Posterior cingulate gyrus (tissue), 11 donors: Measurements from ENCODE around the gene CARTPT.
A peak's percentile ranks its signal among the peaks of the same experiment; 100 is the strongest.

Source experiments
- DNase-seq, 10 donors: peaks; one replicate each; pipeline versions ENCODE4 v3.0.0 to v3.0.0-alpha.2; 2020 to 2021; ENCODE audit warnings: mixed read lengths in 3 of 10
- intact Hi-C: fragments of 100-400 bp; cut with DNase I; formaldehyde crosslinking; loops from one replicate; pipeline ENCODE4 v1.15.1; 2023

CARTPT gene

DNA sequence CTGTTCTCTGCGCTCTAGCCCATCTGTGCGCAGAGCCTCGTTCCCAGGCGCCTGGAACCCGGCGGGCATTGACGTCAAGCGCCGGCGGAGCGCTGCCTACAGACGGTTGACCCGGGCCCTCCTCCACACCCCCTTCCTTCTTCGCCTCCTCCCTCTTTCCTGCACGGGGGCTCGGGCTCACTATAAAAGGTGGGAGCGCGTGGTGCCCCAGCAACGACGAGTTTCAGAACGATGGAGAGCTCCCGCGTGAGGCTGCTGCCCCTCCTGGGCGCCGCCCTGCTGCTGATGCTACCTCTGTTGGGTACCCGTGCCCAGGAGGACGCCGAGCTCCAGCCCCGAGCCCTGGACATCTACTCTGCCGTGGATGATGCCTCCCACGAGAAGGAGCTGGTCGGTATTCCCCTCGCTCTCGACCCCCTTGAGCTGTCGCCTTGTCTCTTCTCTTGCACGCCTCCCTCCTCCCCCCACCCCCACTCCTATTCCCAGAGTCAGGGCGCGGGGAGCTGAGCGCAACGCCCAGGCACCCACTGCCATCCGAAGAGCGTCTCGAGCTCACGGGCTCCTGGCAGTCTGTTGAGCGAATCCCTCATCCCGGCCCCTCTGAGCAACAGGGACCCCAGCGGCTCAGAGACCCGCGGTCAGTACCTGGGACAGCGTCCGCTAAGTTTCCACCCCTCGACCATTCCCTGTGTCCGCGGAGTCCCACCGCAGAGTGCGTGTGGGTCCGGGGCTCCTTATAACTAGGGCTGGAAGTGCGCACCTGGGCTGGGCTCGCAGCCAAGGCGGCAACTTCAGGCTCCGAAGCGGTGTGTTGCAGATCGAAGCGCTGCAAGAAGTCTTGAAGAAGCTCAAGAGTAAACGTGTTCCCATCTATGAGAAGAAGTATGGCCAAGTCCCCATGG lies at the start of gene CARTPT:
Gene CARTPT (plus strand): TSS at position 213 of the 902 bp plus-strand sequence. CDS start 19 bp downstream, at position 232.
- intact Hi-C loops, result no loop called here
- DNase-seq, result peak in 4 of 10 donors; percentile 8 to 81 (median 56)

DNA sequence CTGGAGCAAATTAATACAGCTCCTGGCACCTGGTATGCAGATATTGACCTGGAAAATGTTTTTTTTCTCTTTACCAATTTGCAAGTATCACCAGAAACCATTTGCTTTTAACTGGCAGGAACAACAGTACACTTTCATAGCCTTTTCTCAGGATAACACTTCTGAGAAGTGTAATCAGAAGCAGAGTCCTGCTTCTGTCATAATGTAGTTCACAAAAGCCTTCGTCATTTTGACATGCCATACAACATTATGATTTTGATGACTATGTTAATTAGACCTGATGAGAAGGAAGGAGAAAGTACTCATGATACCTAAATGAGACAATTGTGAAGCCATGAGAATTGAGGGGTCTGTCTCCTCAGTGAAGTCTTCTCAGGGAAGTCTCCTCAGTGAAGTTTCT lies 41.1 kb upstream of the CARTPT start:
- DNase-seq, result no peak
- intact Hi-C loops, result no loop called here

DNA sequence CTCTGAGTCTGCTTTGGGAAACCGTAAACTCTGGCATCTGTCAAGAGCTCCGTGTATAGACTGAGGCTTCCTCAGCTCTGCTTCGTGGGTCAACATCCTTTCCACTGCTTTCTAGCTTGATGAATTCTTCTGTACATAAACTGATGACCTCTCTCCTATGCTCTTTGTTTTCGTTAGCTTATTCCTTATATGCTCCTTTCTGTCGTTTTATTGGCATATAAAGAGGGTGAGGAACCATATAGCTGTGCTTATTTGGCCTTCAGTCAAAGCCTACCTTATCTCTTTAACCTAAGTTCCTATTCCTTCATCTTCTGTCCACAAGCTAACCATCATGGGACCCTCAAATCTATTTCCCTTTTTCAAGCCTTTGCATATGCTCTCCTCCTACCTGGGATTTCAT lies 39.4 kb upstream of the CARTPT start:
- intact Hi-C loops, result no loop called here
- DNase-seq, result no peak

DNA sequence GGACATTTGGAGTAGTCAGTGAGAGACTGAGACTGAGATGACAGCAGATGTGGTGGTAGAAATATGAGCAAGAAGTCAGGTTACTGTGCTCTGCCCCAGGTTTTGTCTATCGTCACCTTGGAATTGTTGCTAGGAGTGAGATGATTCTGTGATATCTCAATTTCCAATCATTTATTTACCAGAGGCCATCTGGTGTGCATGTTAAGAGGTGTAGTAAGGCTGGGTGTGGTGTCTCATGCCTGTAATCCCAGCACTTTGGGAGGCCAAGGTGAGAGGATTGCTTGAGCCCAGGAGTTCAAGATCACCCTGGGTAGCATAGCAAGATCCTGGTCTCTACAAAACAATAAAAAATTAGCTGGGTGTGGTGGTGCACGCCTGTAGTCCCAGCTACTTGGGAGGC lies 38.6 kb upstream of the CARTPT start:
- intact Hi-C loops, result no loop called here
- no peak for DNase-seq

DNA sequence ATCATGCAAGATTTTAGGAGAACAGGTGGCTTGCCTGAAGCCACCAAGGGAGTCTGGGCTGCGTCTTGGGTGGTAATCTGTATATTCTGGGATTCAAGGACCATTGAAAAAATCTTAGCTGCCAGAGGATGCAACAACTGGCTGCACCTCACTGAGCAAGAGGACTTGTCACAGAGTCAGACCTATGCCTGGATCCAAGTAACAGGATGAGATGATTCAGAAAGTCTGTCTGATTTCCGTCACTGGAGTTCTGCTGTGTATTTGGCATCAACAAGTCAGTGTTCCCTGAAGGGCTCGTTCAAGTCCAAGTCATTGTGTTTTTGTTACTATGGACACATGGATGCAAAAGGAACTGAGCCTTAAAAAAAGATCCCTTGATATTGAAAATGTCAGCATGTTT lies 37.8 kb upstream of the CARTPT start:
- intact Hi-C loops, result no loop called here

DNA sequence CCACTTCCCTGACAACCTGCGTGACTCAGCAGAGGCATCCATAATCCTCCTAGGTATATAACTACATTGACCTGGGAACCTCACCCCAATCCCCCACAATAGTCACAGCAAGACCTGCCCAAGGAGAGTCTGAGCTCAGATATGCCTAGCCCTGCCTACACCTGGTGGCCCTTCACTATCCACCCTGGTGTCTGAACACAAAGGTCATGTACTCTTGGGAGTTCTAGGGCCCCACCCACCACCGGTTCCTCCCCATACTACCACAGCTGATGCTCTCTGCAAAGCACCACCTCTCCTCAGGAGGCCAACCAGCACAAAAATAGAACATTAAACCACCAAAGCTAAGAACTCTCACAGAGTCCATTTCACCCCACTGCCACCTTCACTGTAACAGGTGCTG lies 34.8 kb upstream of the CARTPT start:
- DNase-seq, result no peak
- intact Hi-C loops, result no loop called here

More for the DNA sequence above, 37.8 kb upstream of the CARTPT start:
- no peak for DNase-seq

GRCh38 chr5:71693828-71694427 lies 25.1 kb upstream of the CARTPT start:
- DNase-seq, result no peak
- intact Hi-C loops, result no loop called here

DNA sequence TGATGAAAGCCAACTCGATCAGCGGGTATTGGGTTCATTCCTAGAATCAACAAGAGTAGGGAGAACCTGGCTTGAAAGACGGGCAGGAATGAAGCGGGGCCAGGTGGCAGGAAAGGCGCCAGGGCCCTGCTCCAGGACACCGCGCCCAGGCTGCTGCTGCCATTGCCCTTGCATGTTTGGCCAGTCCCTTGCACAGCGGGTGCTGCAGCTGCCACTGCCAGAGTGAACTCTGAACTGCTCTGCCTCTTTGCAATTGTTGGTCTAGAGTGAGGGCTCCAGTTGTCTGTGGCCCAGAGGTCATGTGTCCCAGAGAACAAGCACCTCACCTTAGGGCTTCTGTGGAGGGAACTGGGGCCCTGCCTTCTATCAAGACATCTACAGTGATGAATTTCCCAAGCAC lies 24.0 kb upstream of the CARTPT start:
- intact Hi-C loops, result no loop called here
- DNase-seq, result no peak

DNA sequence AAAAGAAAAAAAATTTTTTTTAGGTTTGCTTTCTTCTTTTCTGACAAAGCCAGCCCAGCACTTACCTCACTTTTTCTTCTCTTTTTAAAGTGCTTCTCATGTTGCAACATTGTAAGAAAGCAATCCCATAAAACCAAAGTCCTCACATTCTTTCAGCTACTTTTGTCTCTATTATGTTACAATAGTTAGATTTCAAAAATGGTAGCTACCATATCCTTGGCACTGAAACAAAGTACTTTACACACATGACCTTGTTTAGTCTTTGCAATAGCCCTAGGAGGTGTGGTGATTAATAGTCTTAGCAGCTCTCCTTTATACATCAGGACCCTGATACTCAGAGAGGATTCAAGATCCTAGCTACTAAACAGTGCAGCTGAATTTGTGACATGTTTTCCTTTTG lies 23.5 kb upstream of the CARTPT start:
- DNase-seq, result no peak
- intact Hi-C loops, result no loop called here

DNA sequence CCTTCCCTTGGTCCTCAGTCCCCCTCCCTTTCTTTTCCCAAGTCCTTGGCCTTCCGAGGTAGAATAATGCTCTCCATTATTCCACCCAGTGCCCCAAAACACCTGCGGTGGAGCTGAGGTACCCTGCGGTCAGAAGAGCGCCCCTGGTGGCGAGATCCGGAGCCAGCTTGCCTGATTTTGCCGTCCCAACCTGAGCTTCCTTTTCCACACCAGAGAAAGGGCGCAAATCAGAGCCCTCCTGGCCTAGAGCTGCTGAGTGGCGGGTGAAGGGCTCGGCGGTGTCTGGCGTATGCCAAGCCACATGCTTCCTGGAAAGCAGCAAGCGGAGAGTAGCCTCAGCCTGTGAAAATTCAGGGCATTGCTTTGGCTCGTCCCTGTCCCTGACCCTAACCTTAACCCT lies 21.1 kb upstream of the CARTPT start:
- intact Hi-C loops, result no loop called here

GRCh38 chr5:71699233-71699632 lies 19.8 kb upstream of the CARTPT start:
- intact Hi-C loops, result no loop called here
- DNase-seq, result no peak

More for the DNA sequence above, 21.1 kb upstream of the CARTPT start:
- no peak for DNase-seq

DNA sequence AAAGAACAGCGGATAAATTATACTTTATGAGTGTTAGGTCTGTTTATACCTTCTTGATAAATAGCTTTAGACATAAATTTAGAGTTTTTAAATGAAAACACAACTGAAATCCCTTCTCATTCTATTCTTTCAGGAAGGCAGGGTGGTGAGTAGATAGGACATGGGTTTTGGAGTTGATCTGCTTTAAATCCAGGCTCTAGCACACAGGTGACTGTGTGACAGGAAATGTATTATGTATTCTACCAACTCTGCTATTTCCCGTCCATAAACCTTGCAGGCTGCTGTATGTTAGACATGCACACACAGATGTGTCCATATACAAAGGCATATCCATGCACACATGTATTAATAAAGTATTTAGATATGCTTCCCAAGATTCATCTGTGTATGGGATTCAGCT lies 19.3 kb upstream of the CARTPT start:
- intact Hi-C loops, result no loop called here
- no peak for DNase-seq

DNA sequence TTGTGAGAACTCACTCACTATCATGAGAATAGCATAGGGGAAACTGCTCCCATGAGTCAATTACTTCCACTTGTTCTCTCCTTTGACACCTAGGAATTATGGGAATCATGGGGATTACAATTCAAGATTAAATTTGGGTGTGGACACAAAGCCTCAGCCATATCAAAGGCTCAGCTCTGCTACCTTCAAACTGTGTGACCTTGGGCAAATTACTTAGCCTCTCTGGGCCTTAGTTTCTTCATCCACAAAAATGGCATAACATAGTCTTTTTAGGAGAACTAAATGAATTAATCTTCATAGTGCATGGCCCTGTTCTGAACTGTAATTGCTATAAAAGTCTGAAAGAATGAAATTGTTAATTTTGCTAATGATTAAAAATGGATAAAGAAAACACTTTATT lies 18.3 kb upstream of the CARTPT start:
- no peak for DNase-seq
- intact Hi-C loops, result no loop called here

DNA sequence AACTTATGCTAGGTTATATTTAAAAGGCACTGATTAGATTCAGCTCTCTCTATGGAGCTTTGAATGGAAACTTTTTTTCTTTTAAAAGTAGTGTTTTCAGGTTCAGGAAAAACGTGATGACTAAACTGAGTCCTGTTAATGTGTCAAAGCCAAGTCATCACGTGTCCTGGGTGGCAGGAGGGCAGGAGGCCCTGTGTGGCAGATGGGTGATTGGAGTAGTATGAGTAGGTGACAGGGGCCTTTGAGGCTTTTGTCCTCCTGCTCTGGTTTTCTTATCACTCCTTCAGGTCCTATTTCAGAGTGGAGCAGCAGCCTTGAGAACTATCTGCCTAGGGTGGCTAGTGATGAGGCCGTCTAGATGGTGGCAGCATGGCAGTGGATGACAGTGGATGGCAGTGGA lies 17.7 kb upstream of the CARTPT start:
- DNase-seq, result no peak
- intact Hi-C loops, result no loop called here

DNA sequence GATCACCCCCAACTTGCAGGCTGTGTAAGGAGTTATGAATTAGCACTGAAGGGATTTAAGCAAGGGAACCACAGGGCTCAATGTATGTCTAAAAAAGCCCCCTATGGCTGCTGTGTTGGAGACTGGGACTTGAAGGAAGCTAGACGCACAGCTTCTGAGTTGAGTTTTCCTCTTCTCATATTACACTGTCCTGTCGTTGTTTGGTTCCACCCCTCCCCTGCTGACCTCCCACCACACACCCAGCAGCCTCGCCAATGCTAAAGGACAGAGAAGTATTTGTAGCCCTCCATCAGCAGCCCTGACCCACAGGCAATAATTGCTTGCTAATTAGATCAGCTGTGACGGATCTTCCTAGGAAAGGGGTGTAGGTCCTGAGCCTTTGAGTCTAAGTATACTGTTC lies 15.1 kb upstream of the CARTPT start:
- DNase-seq, result no peak
- intact Hi-C loops, result no loop called here

DNA sequence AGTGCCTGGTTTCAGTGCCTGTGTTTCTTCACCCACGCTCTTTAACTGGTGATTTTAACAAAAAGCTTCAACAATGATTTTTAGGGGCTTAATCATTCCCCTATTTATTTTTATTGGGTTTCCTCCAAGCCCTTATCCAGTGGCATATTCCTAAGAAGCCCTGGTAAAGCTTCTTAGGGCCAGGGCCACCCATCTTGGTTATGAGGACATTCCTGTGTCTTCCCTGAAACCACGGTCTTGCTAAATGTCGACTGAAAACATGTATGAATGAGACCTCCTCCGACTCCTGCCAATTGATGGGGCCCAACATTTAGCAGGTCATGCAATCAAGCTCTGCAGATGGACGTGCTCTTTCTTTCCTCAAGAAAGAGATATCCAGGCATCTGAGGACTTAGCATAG lies 13.7 kb upstream of the CARTPT start:
- DNase-seq, result no peak
- intact Hi-C loops, result no loop called here

DNA sequence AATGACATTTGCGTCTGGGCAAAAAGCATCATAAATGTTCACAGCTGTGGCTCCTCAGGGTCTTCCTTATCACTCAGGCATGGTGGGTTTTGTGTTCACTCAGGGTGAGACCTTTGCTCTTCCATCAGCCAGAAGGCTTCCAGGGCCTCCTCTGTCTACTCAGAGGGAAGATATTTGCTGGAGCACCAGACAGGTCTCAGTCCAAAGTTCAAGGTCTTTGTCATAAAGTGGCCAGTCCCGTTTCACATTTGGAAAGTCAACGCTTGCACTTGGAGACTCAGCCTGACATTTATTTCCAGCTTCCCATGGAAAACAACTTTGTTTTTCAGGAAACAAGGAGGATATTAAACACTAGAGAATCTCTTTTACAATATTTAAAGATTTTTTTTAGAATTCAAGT lies 12.2 kb upstream of the CARTPT start:
- intact Hi-C loops, result no loop called here
- DNase-seq, result no peak

DNA sequence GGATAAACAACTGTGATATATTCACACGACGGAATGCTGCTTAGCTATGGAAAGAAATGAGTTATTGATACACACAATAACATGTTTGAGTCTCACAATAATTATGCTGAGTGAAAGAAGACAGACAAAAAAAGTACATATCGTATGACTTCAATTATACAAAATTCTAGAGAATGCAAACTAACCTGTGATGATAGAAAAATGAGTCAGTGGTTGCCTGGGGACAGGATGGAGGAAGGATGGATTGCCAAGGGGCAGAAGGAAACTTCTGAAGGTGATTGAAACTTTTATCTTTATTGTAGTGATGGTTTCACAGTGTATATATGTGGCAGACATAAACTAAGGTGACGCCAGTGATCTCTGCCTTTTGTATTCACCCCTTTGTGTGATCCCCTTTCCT lies 7.5 kb upstream of the CARTPT start:
- intact Hi-C loops, result no loop called here
- no peak for DNase-seq

DNA sequence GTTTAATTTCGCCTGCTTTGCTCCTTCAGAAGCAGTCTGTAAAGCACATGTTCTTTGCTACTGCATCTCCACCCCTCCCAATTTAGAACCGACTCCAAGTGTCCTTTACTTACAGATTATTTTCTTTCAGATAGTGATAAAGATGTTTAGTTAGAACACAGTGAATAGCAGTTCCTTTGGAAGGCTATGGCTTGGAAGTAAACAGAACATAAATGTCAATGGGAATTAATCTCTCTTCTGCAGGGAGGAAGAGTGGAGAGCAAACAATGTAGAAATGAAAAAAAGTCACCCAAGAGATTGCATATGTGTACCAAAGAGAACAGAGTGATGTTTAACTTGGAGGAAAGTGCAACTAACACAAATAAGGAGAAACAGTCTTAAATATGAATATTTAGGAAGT lies 4.2 kb upstream of the CARTPT start:
- intact Hi-C loops, result no loop called here
- DNase-seq, result no peak

- intact Hi-C loops, result no loop called here
- DNase-seq, result no peak
These were observed 8.9 kb downstream of the CARTPT start for GRCh38 chr5:71727978-71728377.

- no peak for DNase-seq
- intact Hi-C loops, result no loop called here
These were observed 11.9 kb downstream of the CARTPT start for GRCh38 chr5:71731015-71731414.

DNA sequence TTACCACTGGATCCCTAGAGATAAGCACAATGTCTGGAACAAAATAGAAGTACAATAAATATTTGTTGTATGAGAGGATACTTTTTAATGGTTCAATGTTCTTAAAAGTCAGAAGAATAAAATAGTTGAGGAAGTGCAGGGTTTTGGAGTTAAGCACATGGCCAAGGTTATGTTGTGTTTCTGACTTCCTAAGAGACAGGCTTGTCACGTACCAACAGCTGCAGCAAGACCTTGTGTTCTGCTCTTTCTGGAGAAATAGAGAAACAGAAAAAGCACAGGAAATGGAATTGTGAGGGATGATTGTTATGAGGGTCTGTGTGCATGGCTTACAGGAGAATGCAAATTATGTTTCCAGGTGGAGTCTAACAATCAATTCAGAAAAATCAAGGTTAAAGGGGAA lies 12.9 kb downstream of the CARTPT start:
- intact Hi-C loops, result no loop called here
- DNase-seq, result no peak
